Heart right ventricle (tissue), 16 donors: Measurements from ENCODE around the gene HSDL1. TPM values are rescaled to one million over a fixed set of nuclear protein-coding genes. Genes with fewer than 3 reads are reported as not detected.

ENCODE experiments used
- ATAC-seq, 8 donors: fragments of 200-7000 bp; cut with Tn5 transposase; one replicate each; pipeline ENCODE4 v1.9.1; 2020; ENCODE audit warnings: mild to moderate bottlenecking in 8 of 8, moderate library complexity in 8 of 8, moderate number of reproducible peaks in 1 of 8
- DNase-seq, 2 donors: peaks; one replicate each; pipeline ENCODE4 v3.0.0-alpha.2; 2020
- H3K27ac ChIP-seq, 10 donors: fragments of 200-600 bp; sonication (generic) in 2 of 10; one replicate each; pipeline versions ENCODE4 v1.5.0 to v1.8.0; 2020 to 2022; ENCODE audit warnings: mild to moderate bottlenecking in 3 of 10
- H3K27me3 ChIP-seq, 7 donors: fragments of 200-600 bp; one replicate each; pipeline ENCODE4 v1.8.0; 2021 to 2022; ENCODE audit warnings: mild to moderate bottlenecking in 2 of 7
- H3K36me3 ChIP-seq, 9 donors: fragments of 200-600 bp; sonication (generic) in 1 of 9; one replicate each; pipeline versions ENCODE4 v1.5.0 to v1.8.0; 2020 to 2022; ENCODE audit warnings: mild to moderate bottlenecking in 2 of 9
- H3K4me1 ChIP-seq, 9 donors: fragments of 200-600 bp; sonication (generic) in 1 of 9; one replicate each; pipeline versions ENCODE4 v1.5.0 to v1.8.0; 2020 to 2022; ENCODE audit warnings: mild to moderate bottlenecking in 4 of 9
- H3K4me3 ChIP-seq, 10 donors: fragments of 200-600 bp; sonication (generic) in 2 of 10; one replicate each; pipeline versions ENCODE4 v1.5.0 to v1.8.0; 2020 to 2022; ENCODE audit warnings: mild to moderate bottlenecking in 7 of 10, moderate library complexity in 2 of 10
- H3K9me3 ChIP-seq, 11 donors: fragments of 200-600 bp in 10 of 11; sonication (generic) in 2 of 11; one replicate each; pipeline versions ENCODE4 v1.5.0 to v1.8.0; 2013 to 2022; ENCODE audit warnings: mild to moderate bottlenecking in 2 of 11, control low read depth in 1 of 11, moderate library complexity in 1 of 11
- WGBS, 2 donors: extraction: QIAGEN DNeasy Blood & Tissue Kit; methylation state at CpG; one replicate each; pipeline ENCODE4 v1.1.7; 2013; ENCODE audit warnings: inconsistent platforms in 1 of 2; 5-methylcytosine and 5-hydroxymethylcytosine counted together
- intact Hi-C, 10 donors: fragments of 100-400 bp; cut with DNase I; formaldehyde crosslinking; loops; one replicate each; pipeline versions ENCODE4 v1.11.1 to v1.14.2; 2022
- polyA plus RNA-seq, 2 donors: library from polyadenylated mRNA; stranded (reverse); fragments of 200-250 nt; gene quantifications; one replicate each; pipeline ENCODE4 v1.2.3, GENCODE V29; 2013
- total RNA-seq, 10 donors: library from RNA; stranded (reverse); fragmentation: NEBNext Ultra II Directional in 3 of 10; extraction: Animal tissue kit (Norgen Biotek cat#: 25700) in 3 of 10; gene quantifications; one replicate each; pipeline versions ENCODE4 v1.2.1 to v1.2.4, GENCODE V29; 2021 to 2023
- TF ChIP-seq, protein P1 (sequence below), 9 donors: fragments of 200-600 bp; sonication (generic) in 2 of 9; IDR thresholded peaks; one replicate each; pipeline versions ENCODE4 v1.5.0 to v1.8.0; 2021 to 2022; ENCODE audit warnings: antibody characterized with exemption in 9 of 9, mild to moderate bottlenecking in 5 of 9, moderate library complexity in 1 of 9
- donor health status: Arrhythmogenic right ventricular cardiomyopathy.
- donor health status: ischemic (EF 13 %, LVEDD 7.1; RV severe dilation, severe dysfunction).
- donor health status: healthy with polysubstance abuse.
- donor health status: DM: no; HTN: yes; CAD: no.
- donor health status: DM: no; HTN: no; CAD: no.
- donor health status: ischemic (EF 25% LVEDD 6.9; RV normal size, moderate dysfunction).
- donor health status: ischemic (EF 25% LVEDD 5.7; RV mildly dilated, moderate dysfunction).
- donor health status: healthy.
- donor health status: DM: yes; HTN: yes; CAD: no.
- donor health status: Ischemic cardiomyopathy.
- donor health status: ischemic (EF 35%, LVEDD 5.7; RV mildly dilated, moderate dysfunction).
- donor health status: nonischemic (EF 11% LVEDD 7.7; RV severe dilation, severe dysfunction).
- donor health status: DM: yes; HTN: yes; CAD: no.
- donor health status: PGD.
- donor health status: ischemic (EF 29% LVEDD 5.4; RV normal size, mild dysfunction).
- donor health status: nonischemic (EF 23%, LVEDD 6.1; RV moderate dilation, normal function).

The HSDL1 gene
- total and polyA plus RNA-seq, 12 donors = 9.9 to 38.5 (median 23.0) TPM

DNA sequence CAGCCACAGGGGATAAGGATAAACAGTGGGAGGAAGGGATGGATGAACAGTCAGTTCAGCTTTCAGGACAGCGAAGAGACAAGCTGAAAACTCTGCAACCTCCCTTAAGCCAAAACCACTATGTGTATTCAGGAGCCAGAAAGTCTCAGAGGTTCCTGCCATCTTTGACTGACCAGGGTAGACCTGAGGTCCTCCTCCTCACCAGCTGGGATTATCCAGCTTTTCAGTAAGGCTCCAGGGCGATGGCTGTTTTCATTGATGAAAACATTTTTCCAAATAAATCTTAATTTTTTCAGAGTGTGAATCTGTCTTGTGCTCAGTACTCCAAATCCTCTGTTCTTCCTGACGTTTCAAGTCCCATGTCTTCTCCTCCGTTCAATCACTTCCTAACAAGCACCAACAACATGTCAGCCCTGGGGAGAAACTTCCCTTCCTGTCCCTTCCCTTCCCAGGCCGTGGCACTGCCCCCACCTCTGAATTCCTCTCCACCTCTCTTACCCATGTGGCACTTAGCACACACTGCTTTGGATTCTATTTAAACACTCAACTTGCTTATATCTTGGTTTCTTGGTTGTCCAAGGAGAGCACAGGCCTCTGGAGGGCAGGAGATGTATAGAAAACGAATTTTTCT, 5.2 kb downstream of the HSDL1 start:
- Histone ChIP-seq H3K27ac (peak overlapping the region in 8 of 10 donors; percentile 51 to 81 (median 77)), H3K27me3 (no peaks in the 10 kb centered on the region), H3K9me3 (no peaks in the 10 kb centered on the region), H3K36me3 (no peaks in the 10 kb centered on the region), H3K4me1 (peaks cover 0 to 32% (median 9%) of the 10 kb centered on the region in 9 donors), H3K4me3 (no peak overlapping the region)
- intact Hi-C loops = loop anchor here in 1 of 10 donors (10.0 kb wide), 1 partner anchor 65 kb away; no protein-coding TSS in a partner anchor
- no peak for DNase-seq
- WGBS, 2 donors = 66 to 72% methylated on average over 6 of the region's 6 CpGs
- TF ChIP-seq, protein P1, sequence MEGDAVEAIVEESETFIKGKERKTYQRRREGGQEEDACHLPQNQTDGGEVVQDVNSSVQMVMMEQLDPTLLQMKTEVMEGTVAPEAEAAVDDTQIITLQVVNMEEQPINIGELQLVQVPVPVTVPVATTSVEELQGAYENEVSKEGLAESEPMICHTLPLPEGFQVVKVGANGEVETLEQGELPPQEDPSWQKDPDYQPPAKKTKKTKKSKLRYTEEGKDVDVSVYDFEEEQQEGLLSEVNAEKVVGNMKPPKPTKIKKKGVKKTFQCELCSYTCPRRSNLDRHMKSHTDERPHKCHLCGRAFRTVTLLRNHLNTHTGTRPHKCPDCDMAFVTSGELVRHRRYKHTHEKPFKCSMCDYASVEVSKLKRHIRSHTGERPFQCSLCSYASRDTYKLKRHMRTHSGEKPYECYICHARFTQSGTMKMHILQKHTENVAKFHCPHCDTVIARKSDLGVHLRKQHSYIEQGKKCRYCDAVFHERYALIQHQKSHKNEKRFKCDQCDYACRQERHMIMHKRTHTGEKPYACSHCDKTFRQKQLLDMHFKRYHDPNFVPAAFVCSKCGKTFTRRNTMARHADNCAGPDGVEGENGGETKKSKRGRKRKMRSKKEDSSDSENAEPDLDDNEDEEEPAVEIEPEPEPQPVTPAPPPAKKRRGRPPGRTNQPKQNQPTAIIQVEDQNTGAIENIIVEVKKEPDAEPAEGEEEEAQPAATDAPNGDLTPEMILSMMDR (IDR thresholded peaks at IDR 0.05) = no peak
- no peak for ATAC-seq

DNA sequence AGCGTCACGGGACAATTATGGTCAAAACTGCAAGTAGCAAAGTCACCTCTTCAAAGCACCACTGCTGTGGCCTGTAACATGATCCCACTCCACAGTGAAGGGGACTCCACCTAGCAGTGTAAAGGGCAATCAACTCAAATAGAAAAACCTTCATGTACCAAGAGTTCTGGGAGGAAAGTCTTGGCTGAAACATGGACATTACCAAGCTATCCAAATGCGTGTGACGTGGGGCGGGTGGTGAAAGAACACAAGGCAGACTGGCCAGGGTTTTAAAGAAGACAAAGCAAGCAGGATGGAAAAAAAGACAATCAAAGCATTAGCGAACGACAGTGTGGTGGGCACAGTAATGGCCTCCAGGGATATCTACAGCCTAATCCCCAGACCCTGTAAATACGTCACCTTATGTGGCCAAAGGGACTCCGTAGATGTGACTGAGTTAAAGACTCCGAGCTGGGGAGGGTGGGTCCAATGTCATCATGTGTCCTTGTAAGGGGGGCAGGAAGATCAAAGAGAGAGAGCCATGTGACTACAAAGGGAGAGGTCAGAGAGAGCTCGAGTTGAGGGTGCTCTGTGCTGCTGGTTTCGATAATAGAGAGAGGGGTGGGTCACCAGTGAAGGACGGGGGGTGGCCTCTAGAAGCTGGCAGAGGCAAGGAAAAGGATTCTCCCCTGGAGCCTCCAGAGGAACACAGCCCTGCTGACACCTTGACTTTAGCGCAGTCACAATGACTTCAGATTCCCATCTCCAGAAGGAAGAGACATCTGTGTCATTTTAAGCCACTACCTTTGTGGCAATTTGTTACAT, 6.0 kb downstream of the HSDL1 start:
- Histone ChIP-seq H3K27ac (peak overlapping the region; percentile 51 to 81 (median 76)), H3K36me3 (no peaks in the 10 kb centered on the region), H3K4me3 (peak overlapping the region in 1 of 10 donors; percentile 22), H3K4me1 (peaks cover 0 to 29% (median 9%) of the 10 kb centered on the region in 9 donors), H3K9me3 (no peaks in the 10 kb centered on the region), H3K27me3 (no peaks in the 10 kb centered on the region)
- WGBS, 2 donors = 48 to 53% methylated on average over 14 of the region's 14 CpGs
- ATAC-seq (peak; percentile 53 to 93 (median 82)), DNase-seq (peak in 1 of 2 donors; percentile 24)
- intact Hi-C loops = no loop called here
- TF ChIP-seq, protein P1 (IDR thresholded peaks at IDR 0.05) = no peak

DNA sequence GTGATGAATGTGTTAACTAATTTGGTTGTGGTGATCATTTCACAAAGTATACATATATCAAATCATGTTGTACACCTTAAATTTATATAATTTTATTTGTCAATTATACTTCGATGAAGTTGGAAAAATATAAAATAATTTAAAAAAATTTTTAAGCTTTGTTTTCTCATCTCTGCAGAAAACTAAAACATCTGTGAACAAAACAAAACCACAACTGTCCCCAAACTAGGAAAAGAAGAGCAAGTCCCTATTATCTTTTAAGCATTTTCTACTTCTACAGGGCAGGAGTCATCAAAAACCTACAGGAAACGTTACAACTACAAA, 6.5 kb downstream of the HSDL1 start:
- Histone ChIP-seq H3K4me3 (peak overlapping the region in 1 of 10 donors; percentile 22), H3K36me3 (peaks cover 0 to 4% (median 0%) of the 10 kb centered on the region in 9 donors), H3K4me1 (peaks cover 0 to 23% (median 9%) of the 10 kb centered on the region in 9 donors), H3K27ac (peak overlapping the region in 8 of 10 donors; percentile 58 to 81 (median 77)), H3K9me3 (no peaks in the 10 kb centered on the region), H3K27me3 (no peaks in the 10 kb centered on the region)
- TF ChIP-seq, protein P1 (IDR thresholded peaks at IDR 0.05) = no peak
- DNase-seq (no peak), ATAC-seq (no peak)
- intact Hi-C loops = no loop called here
- WGBS, 2 donors = 52 to 56% methylated on average over 2 of the region's 2 CpGs

DNA sequence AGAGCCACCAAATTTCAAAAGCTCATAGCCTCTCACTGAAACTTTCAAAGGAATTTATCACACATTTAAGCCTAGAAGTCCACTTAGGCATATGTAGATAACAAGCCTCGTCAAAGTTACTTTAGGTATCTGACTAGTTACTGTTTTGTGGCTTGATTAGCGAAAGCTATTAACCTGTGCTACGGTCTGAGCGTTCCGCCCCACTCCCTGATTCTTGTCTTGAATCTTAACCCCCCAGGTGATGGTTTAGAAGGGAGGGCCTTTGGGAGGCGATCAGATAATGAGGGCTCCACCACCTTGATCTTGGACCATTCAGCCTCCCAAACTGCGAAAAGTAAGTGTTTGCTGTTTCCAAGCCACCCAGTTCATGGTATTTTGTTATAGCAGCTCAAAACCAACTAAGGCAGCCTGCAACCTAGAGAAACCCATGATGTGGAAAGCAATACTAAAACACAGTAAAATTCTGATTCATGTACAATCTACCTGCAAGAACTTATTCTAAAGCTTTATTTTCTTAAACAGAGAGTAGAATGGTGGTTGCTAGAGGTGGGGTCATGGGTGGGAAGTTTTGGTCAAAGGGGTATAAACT, 7.1 kb downstream of the HSDL1 start:
- 84 to 87% methylated on average over 7 of the region's 7 CpGs for WGBS, 2 donors

More for the DNA sequence above, 7.1 kb downstream of the HSDL1 start:
- intact Hi-C loops = no loop called here
- H3K9me3 ChIP-seq = no peaks in the 10 kb centered on the region
- TF ChIP-seq, protein P1 (IDR thresholded peaks at IDR 0.05) = no peak
- peak overlapping the region in 6 of 10 donors; percentile 58 to 81 (median 77) for H3K27ac ChIP-seq
- no peak overlapping the region for H3K4me3 ChIP-seq
- peaks cover 0 to 9% (median 0%) of the 10 kb centered on the region in 9 donors for H3K36me3 ChIP-seq
- ATAC-seq (no peak), DNase-seq (no peak)
- H3K27me3 ChIP-seq = no peaks in the 10 kb centered on the region
- peaks cover 0 to 22% (median 9%) of the 10 kb centered on the region in 9 donors for H3K4me1 ChIP-seq
